Activated naive CD4-positive, alpha-beta T cell treated with Interleukin-2 at 50 U/mL for 16 hours (primary cell): ENCODE data around the gene PRKAR1B.

Source experiments
- DNase-seq: peaks from one replicate; pipeline ENCODE4 v3.0.0-alpha.2; 2020

The PRKAR1B gene

DNA sequence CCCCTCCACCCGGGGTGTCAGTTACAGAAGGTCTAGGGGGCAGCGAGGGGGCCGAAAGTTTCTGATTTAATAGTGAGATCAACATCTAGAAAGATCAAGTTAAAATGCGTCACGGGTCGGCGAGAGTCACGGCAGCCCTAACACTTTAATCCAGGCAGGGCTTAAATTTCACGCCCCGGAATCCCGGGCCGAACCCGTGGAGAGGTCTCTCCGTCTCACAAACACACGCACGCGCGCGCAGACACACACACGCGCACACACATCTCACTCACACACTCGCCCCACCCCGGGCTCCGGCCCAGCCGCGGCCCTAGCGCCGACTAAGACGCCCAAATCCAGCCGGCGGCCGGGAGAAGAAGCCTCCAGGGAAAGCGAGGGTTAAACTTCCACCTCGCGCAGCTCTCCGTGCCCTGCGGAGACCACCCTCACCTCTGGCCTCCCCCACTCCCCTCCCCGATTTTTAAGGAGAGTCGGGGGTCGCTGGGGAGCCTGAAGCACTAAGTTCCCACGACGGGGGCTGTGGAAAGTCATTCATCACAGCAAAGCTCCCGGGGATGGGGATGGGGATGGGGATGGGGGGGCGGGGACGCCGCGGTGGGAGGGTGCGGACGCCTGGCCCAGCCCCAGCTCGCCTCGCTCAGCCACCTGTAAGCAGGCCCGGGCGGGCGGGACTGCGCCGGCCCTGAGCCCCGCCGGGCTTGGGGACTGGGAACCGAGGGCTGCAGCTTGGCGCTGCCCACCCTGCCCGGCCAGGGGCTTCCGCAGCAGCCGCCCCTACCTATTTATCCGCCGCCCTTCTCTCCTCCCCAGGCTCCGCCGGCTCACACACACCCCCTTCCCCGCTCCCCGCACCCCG lies 209.1 kb downstream of the PRKAR1B start:
- peak; percentile 26 for DNase-seq

DNA sequence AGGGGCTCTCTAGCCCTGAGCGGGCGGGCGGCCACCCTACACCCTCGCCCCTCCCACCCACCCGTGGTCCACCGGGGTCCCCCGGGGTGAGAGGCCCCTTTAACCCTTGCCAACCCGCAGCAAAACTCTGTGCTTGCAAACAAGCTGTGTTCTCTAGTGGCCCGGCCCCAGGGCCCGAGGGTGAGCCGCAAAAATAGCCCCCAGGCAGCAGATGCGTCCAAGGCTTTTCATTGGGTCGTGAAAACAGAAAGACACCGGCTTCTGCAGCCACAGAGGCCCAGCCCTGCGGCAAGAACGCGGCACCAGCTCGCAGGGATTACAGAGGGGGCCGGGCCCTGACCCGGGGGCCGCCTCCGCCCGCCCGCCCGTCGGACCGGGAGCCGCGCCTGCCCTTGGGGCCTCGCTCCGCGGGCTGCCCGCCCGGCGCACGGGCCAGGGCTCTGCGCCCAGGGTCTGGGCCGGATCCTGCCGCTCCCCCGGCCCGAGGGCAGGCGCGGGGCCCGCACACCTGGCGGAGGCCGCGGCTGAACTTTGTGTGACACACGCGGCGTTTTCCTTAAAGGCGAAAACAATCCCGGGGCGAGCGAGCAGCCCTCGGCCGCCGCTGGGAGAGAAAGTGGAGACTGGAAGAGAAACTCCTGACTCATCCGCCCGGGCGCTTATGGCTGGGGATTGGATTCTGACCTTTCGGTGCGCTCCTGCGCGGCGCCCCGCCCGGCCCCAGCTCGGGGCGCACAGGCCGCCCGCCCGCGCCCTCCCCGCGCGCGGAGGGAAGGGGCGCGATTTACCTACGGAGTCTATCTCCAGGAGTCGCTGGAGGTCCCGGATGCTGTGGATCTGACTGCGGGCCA lies 210.2 kb downstream of the PRKAR1B start:
- DNase-seq: peak; percentile 31

DNA sequence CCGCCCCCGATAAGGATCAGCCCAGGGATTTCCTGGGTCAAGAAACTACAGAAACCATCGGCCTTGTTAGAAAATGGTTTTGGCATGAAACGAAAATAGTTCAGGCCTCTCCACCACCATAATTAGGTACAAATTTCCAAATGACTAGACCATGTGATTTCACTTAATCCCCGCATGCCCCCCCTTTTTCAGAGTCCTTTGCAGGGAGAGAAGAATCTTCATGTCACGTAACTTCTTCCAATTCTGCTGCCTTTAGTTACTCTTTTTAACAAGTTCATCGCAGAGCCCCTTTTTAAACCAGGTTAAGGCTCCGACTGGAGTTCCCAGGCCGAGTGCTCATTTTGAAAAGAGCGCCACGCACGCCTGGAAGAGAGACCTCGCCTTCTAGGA lies 210.9 kb downstream of the PRKAR1B start:
- no peak for DNase-seq

DNA sequence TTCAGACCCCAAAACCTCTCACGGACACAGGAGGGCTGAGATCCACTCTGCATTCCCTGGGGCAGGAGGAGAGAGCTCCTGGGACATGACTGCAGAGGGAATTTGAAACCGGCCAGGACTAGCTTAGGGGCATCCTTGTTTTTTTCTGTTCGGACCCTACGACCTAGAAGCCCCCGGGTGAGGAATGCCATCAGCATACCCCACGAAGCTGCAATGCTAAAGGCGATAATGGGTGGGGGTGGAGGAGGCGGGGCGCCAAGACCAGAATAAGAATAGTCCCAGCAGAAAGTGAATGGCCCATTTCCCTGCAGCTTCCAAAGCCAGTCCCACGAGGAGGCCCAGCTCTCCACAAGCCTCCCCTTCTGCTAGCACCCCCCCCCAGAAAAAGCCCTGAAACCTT lies 211.5 kb downstream of the PRKAR1B start:
- DNase-seq: no peak

DNA sequence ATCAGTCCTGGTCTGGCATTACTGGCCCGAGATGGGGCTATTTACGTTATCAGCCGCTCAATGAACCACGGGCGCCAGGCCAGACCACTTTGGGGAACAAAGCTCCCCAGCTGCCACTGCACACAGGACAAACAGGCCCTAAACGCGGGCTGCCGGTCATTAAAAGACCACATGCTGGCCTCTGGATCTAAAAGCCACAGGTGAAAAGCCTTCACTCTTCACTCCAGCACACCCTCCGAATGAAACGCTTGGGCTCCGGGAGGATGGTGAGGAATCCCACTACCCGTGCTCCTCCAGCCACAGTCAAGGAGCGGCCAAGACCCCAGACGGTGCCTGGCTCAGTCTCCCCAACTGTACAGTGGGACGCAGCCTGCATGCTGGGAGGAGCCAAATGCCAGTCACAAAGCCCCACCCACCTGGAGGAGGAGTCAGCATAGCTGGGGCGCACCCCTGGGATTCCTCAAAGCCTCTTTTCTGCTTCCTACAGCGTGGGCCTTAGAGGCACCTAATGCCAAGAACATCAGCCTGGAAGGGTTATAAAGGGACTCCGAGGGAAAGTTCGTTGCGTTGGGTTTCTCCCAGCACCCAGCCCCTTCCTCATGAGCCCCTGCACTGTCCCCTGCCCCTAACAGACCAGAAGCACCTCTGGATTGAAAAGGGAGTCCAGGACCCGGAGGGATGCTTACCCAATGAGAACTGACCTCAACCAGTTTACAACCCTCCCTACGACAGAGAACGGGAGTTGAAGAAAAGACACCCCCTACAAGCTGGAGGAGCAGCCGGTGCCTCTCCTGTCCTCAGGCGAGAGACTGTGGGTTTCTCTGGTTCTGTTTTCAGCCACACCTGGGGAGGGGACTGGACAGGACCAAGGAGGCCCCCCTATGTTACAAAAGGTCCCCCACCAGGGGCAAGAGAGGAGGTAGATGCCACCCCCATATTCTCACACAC lies 212.2 kb downstream of the PRKAR1B start:
- DNase-seq: peak; percentile 17

DNA sequence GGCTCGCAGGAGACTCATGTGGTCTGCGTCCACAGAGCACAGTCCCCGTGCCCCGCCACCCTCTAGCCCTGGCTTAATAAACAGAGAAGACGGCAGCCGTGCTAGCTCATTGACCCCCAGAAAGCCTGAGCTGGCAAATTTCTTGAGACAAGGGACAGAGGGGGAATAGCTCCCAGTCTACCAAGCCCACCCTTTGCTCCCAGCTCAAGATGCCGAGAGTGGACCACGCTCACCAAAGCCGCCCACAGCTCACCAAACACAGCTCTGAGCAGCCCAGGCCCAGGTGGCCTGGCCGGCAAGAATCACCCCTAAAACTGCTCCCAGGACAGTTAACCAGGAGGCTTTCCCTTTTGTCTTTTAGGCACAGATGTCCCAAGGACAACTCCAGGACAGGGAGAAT lies 212.8 kb downstream of the PRKAR1B start:
- no peak for DNase-seq

DNA sequence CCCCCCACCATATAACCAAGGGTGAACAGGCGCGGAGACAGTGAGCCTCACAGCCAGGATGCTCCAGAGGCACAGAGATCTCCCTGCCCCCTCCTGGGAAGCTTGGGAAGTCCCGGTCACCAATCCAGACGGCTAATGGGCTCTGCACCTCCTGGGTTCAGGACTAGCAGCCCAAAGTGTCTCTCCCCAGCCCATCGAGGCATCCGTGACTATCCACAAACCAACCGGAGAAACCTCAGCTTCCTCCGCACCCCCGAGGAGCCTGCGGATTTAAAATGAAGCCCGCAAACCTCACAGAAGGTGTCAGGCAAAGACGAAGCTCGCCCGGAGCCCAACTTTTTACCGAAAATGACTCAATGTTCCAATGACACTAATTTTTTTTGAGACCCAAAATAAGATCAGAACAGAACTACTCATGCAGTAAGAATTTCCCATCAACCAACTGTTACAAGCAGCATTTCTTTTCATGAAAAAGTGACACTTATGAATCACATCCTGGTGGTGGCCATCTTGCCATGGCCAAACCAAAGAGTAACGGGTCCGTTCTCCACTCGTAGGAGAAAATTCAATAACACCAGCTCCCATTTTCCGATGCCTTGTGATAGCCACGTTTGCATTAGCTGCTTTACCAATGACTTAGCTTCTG lies 213.4 kb downstream of the PRKAR1B start:
- DNase-seq: peak; percentile 47

DNA sequence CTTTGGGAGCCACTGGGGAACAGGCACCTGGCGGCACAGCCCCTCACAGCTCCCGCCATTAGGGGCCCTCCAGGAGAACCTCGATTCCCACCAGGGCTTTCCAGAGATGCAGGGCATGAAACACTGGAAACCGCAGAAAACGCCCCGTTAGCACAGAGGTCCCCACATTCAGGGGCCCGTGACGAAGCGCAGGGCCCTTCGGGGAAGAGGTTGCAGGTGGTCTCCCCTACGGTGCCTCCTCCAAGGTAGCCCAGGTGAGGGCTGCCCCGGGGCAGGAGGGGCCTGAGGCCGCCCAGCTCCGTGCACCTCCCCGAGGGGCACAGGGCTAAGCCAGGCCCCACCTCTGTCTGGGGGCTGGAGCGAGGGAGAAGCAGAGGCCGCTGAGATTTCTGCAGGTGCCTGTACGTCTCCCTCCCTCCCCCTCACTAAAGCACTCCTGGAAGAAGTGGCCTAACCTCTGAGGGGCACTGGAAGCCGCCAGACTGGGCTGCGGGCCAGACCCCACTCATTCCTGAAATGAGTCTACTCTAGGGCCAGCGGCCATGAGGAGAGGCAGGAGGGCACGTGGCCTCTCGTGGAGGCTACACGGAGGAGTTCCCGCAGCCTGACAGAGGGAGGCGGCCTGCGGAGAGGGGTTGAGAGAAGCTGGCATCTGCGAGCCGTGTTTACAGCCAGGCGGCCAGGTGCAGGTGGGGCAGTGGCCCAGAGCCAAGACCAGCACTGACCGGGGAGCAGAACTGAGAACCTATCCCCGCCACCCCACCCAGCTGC lies 214.4 kb downstream of the PRKAR1B start:
- DNase-seq: no peak

DNA sequence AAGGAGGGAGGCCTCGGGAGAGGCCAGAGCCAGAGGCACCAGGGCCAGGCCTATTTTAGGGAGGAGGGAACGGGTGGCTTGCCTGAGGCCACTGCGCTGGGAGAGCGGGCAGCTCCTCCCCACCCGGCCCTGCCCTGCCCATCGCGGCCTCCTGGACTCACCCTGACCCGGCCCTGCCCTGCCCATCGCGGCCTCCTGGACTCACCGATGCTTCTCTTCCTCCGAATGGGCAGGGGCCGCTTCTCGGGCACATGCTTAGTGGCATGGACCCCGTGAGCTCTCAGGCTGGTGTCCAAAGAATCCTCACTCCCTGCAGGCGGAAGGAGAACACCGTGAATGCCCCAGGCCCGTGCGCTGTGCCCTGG lies 215.0 kb downstream of the PRKAR1B start:
- DNase-seq: no peak

DNA sequence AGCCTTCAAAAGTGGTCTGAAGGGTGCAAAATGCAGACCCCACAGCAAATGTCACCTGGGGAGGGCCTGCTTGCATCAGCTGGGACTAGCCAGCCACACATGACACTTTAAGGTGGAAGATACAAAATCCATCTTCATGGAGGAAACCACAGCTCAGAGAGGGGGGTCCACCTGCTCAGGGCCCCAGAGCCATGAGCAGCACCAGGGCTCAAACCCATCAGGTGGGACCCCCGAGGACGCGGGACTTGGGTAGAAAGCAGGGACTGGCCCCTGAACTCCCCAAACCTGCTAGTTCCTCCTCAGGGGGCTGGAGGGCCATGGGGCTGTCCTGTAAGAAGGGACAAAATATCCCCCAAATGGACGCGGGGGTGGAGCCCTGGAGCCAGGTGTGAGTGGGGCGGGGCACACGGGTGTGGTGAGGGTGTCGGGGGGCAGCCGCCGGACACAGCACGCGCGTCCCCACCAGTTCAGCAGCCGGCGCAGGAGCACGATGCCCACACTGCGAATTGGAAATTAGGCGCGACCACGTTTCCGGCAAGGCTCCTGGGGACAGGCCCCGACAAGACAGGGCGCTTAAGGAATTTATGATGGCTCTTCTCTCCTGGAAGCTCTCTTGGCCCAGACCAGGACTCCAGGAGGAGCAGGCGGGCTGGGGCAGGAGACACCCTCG lies 215.5 kb downstream of the PRKAR1B start:
- DNase-seq: no peak

DNA sequence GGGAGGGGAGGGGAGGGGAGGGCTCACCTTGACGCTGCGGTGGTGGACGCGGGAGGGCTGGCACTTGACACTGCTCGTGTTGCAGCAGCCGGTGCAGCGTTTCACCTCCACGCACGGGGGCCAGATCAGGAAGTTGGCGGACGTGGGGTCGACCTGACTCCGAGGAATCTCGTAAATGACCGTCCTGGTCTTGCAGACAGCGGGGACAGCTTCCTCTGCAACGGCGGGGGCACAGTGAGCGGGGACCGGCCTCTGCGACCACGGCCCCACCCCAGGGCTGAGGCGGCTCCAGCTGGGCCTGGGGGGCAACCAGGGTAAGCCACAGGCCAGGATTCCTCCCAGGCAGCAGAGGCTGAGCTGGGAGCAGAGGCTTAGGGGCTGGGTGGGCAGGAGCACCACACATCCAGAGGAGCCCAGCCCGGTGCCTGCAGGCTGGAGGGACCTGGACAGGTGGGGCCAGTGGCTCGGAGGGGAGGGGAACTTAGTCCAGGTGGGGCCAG lies 216.2 kb downstream of the PRKAR1B start:
- DNase-seq: no peak

DNA sequence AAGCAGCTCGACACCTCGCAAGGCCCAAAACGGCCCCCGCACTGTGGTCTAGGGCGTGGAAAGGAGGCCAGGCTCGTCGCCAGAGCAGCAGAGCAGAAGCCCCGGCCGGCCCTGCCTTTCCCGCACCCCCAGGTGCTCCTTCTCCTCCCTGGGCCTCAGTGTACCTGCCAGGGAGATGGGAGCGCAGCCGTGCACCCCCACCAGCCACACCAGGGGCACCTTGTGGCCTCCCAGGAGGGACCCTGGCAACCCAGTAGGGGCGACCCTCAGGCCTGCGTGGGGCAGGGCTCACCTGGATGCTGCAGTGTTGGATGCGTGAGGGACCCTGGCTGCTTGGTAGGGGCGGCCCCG lies 217.0 kb downstream of the PRKAR1B start:
- no peak for DNase-seq

DNA sequence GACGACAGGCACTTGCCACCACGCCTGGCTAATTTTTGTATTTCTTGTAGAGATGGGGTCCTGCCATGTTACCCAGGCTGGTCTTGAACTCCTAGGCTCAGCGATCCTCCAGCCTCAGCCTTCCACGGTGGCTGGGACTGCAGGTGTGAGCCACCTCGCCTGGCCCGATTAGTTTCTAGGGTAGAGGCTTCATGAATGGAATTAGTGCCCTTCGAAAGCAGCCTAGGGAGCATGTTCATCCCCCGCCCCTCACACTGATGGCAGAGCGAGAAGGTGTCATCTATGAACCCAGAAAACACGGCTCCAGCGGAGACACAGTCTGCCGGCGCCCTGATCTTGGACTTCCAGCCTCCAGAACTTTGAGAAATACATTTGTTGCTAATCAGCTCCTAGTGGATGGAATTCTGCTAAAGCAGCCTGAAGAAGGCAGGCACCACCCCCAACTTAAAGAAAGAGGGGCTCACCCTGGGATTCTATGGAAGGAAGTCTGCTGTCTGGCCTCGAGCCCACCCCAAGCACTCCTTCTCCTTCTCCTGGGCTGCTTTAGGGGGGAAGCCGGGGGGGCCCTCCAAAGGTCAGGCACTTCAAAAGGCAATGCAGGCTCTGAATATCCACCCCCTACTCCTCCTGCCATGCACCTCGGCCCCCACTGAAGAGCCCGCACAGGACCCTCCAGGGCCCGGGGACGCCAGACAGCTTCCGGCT lies 217.5 kb downstream of the PRKAR1B start:
- DNase-seq: no peak

DNA sequence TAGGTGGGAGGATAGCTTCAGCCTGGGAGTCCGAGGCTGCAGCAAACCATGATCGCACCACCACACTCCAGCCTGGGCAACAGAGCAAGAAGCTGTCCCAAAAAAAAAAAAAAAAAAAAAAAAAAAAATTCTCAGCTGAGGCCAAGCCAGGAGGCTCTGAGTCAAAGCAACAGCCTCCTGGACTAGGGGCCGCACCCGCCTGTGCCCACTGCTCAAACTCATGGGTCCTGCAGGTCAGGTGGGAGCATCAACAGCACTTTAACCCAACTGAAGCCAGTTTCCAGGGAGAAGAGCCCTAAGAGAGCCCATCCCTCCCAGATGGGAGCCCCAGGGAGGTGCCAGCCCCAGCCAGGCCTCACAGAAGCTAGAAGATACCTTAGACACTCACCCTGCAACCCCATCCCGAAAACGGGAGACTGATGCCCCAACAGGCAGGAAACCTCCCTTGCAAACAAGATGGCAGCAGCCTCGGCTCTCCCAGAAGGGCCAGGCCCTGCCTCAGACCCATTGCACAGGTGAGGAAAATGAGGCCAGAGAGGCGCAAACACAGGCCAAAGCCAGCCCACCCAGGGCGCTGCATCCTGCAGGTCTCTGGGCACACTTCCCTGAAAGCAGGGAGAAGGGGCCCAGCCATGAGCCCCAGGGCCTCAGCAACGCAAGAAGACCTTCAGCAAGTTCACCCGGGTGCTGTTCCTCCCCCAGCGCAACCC lies 218.5 kb downstream of the PRKAR1B start:
- no peak for DNase-seq

DNA sequence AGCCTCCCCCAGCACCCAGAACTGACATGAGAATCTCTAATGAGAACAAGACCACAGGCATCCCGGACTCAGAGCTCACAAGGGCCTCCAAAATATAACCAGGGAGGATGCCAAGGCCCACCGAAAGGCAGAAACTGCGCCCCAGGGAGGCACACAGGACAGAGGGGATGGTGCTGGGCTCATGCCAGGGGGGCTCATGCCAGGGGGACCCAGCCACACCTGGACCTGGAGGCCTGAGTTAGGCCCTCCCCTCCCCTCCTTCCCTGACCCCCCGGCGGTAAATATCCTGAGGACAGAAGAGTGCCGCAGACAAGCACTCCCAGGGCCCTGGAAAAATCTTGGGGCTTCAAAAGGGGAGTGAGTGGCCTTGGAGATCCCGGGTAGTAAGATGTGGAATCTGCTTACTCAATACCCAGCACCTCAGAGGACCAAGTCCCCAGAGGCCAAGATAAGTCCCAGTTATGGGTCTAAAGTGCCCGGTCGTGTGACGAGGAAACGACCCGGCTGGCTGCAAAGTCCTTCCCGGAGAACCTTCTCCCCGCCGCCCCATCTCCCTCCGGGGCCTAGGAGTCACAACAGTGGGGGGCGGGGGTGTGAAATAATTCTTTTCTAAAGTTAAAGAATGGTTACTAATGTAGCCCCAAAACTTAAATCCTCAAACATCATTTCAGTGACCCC lies 219.3 kb downstream of the PRKAR1B start:
- no peak for DNase-seq

DNA sequence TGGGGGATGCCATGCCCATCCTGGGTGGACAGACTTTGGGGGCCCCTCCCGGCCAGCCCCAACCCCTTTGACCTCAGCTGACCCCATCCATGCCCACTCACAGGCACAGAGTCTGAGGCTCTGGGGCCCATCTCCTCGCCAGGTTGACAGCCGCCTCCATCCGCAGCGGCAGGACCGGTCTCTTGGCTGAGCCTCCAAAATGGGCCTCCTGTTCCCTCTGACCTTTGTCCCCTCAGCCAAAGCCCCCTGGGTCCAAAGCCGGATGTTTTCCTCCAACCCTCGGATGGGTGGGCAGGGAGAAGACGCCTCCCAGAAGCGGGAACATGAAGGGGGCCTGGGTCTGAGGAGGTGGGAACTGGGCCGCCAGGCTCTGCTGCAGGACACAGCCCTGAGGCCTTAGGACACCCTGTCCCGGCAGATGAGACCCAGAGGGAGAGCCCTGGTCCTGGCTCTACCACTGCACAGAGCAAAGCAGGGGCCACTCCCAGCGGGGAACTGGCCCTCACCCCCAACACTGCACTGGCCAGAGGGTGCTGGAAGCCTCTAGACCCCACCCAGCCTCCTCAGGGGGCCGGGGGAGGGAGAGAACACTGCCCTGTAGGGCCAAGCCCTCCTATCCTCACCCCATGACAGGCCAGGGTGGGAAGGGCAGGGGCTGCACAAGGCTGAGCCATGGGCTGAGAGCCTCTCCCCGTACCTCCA lies 220.0 kb downstream of the PRKAR1B start:
- DNase-seq: no peak

DNA sequence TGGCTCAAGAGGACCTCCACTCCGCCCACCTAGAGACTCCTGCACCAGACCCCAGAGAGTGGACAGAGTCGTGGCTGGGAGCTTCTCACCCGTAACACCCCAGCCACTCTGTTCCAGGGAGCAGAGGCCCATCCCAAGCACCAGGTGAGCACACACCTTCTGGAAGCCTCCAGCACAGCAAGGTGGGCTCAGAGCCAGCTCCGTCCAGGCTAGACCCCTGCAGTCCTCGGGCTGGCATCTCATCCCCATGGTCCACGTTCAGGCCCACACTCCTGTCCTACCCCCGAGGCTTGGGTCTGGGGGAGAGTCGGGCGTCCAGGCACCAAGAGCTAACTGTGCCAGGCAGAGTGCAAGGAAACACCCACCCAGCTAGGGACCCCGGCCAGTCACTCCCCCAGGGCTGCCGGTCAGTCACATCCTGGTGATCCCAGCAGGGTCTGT lies 220.7 kb downstream of the PRKAR1B start:
- no peak for DNase-seq

DNA sequence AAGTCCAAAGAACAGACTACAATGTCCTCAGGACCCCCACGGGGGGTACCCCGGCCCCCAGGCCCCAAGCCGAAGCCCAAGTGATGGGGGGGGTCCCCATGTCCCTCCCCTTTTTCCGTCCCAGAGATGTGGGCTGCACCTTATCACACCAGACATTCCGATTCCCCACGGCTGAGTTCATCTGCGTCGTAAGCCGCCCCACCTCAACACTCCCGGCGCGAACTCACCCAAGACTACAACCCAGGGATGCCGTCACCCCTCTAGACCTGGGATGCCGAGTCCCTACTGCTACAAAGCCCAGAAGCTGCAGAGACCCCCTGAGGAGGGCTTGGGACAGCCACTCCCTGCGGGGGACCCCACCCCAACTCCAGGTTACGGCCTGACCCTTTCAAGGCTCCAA lies 221.9 kb downstream of the PRKAR1B start:
- DNase-seq: no peak
